NB4 (cell line): ENCODE results near the gene SPHK1.

Experiments used
- DNase-seq: peaks from one replicate; pipeline ENCODE4 v3.0.0; 2010; ENCODE audit warnings: low read depth
- H3K4me3 ChIP-seq: one replicate; pipeline ENCODE4 v1.5.1; 2011; ENCODE audit warnings: mild to moderate bottlenecking, low read depth, low read length, moderate library complexity
- MYC ChIP-seq: IDR thresholded peaks from 2 replicates; pipeline ENCODE4 v1.6.1; 2011; ENCODE audit warnings: low read depth, low read length
- POLR2A ChIP-seq: IDR thresholded peaks from 2 replicates; pipeline ENCODE4 v1.6.1; 2011; ENCODE audit warnings: mild to moderate bottlenecking; ENCODE audit not compliant: insufficient read length; ENCODE audit errors: extremely low read depth
- TF ChIP-seq, protein P1 (sequence below): IDR thresholded peaks from one replicate; pipeline ENCODE4 v1.5.1; 2012; ENCODE audit warnings: low read depth, low read length
- TF ChIP-seq, protein P2 (sequence below): IDR thresholded peaks from 2 replicates; pipeline ENCODE4 v1.6.1; 2011; ENCODE audit warnings: low read depth, low read length

The SPHK1 gene

DNA sequence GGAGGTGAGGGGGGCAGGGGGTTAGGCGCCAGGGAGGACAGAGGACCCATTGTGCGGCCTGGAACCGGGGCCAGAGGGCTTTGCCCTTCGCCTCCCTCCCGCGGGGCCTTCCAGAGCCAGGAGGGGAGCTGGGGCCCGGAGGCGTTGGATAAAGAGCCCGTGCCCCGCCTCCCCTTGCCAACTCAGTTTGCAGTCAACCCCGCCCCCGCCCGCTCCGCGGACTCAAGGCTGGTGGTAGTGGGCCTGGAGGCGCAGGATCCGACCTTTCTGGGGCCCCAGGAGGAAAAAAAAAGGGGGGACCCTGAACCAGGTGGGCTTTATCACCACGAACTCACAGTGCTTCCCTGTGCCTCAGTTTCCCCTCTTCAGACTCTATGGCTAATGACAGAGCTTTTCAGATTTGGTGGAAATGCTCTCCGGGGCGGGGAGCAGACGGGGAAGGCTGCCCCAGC, 2.0 kb upstream of the SPHK1 start:
- TF ChIP-seq, protein P1, sequence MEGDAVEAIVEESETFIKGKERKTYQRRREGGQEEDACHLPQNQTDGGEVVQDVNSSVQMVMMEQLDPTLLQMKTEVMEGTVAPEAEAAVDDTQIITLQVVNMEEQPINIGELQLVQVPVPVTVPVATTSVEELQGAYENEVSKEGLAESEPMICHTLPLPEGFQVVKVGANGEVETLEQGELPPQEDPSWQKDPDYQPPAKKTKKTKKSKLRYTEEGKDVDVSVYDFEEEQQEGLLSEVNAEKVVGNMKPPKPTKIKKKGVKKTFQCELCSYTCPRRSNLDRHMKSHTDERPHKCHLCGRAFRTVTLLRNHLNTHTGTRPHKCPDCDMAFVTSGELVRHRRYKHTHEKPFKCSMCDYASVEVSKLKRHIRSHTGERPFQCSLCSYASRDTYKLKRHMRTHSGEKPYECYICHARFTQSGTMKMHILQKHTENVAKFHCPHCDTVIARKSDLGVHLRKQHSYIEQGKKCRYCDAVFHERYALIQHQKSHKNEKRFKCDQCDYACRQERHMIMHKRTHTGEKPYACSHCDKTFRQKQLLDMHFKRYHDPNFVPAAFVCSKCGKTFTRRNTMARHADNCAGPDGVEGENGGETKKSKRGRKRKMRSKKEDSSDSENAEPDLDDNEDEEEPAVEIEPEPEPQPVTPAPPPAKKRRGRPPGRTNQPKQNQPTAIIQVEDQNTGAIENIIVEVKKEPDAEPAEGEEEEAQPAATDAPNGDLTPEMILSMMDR = no peak
- TF ChIP-seq MYC (no peak), POLR2A (no peak)
- TF ChIP-seq, protein P2, sequence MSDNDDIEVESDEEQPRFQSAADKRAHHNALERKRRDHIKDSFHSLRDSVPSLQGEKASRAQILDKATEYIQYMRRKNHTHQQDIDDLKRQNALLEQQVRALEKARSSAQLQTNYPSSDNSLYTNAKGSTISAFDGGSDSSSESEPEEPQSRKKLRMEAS = no peak
- no peak overlapping the region for H3K4me3 ChIP-seq
- DNase-seq = no peak

DNA sequence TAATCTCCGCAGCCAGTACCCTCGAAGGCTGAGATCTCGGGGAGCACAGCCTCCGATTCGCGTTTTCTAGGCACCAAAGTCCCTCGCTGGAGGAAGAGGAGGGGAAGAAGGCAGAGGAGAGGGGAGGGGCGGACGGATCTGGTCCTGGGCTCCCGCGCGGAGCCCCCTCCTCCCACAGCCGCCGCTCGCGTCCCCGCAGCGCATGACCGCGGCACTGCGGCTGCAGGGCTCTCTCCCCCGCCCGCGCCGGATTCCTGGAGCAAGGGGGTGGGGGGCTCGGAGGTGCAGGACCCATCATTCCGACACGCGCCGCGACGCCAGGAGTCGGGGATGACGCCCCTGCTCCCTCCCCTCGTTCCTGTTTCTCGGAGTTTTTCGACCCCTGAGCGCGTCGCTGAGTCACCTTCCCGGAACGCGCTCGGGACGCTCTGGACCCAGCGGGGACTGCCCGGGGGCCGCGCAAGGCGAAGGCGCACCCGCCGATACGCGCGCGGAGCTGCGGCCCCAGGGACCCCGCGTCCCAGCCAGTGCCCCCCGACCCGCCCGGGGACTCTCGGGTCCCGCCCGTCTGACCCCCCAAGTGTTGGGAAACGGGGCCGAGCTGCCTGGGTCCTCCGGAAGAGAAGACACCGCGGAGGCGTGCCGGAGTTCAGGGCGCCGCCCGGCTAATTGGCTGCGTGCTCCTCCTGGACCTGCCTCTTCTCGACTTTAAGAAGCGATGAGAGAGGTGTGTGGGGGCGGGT, 1.4 kb upstream of the SPHK1 start:
- H3K4me3 ChIP-seq = peak overlapping the region; percentile 48
- DNase-seq = peak; percentile 68
- TF ChIP-seq, protein P2 = no peak
- TF ChIP-seq POLR2A = no peak
- no peak for TF ChIP-seq MYC
- TF ChIP-seq, protein P1 = no peak

DNA sequence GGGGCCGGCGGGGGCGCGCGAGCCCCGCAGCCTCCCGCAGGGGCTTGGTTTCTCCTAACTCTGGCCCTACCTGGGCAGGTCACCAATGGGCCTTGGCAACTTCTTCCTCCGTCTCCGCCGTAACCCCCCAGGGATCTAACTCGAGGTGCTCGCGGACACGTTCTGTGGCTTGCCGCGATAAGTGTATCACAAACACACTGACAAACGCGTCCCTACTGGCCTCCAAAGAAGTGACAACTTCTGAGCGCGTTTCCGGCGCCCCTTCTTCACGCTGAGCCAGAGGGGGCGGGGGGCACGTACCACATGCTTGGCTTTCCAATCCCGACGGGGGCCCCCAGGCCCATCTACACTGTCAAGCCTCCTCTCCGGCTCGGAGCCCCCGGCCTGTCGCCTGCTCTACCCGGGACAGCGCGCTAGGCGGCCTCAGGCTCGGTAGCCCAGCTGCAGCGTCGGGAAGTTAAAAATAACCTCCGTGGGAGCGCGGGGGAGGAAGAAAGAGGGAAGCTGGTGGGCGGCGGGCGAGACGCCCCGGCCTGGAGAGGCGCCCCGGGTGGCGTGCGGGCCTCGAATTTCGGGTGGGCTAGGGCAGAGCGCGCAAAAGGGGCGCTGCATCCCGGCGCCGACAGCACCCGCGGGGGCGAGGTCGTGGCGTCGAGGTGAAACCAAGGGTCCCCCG, 725 bp upstream of the SPHK1 start:
- TF ChIP-seq, protein P2 = peak; percentile 40
- TF ChIP-seq POLR2A (no peak), MYC (peak; percentile 44; the same call in 1 of the 2 replicates)
- TF ChIP-seq, protein P1 = peak; percentile 17
- H3K4me3 ChIP-seq = peak overlapping the region; percentile 48
- peak; percentile 74 for DNase-seq

DNA sequence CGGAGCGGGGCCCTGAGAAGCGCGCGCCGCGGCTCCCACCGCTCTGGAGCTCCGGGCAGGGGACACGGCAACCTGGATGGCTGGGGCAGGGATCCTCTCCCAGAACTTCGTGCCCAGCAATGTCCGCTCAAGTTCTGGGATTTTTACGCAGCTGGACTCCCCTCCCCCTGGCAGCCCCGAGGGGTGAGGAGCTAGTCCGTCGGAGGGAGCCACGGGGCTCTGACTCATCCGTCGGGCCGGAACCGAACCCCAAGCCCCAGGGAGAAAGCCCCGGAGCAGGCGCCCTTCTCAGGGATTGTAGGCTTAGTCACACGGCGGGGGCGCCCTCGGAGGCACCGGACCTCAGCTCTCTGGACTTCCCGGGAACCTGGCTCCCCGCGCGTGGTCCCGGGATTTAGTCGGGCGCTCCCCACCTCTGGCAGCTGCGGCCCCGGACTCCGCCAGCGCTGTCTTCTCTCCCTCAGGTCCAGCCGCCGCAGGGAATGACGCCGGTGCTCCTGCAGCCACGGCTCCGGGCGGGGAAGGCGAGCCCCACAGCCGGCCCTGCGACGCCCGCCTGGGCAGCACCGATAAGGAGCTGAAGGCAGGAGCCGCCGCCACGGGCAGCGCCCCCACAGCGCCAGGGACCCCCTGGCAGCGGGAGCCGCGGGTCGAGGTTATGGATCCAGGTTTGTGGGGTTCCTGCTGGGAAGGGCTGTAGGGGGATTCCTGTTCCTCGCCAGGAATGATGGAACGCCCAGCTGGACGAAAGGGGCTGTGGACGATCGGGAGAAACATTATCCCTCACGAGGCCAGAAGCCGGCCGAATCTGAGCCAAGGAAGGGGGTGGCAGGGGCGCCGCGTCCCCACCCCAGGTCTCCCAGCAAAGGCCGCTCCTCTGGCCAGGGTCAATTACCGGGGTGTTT, 830 bp downstream of the SPHK1 start:
- peak; percentile 26 for DNase-seq
- H3K4me3 ChIP-seq = no peak overlapping the region
- TF ChIP-seq, protein P1 = no peak
- no peak for TF ChIP-seq MYC
- TF ChIP-seq, protein P2 = no peak
- TF ChIP-seq POLR2A = no peak

DNA sequence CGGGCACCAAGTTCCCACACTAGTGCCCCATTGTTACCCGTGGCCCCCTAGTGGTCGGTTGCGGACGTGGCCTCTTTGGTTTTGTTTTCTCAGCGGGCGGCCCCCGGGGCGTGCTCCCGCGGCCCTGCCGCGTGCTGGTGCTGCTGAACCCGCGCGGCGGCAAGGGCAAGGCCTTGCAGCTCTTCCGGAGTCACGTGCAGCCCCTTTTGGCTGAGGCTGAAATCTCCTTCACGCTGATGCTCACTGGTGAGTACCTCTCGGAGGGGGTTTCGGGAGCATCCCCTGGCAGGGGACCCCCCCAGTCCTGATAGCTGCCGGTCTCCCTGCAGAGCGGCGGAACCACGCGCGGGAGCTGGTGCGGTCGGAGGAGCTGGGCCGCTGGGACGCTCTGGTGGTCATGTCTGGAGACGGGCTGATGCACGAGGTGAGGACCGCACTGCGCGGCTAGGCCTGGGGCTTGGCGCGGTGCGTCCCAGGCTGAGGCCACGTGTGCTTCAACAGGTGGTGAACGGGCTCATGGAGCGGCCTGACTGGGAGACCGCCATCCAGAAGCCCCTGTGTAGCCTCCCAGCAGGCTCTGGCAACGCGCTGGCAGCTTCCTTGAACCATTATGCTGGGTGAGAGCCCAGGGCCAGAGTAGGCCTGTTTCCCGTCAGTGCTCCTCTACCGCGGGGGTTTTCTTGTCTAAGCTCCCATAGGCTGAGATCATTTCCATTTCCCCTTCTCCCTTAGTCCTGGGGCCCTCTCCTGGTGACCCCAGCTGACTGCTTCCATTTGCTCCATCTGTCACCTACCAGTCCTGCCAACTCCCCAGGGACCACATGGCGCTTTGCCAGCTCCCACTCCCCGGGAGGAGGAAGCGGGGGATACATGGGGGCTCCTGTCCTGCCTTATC, 1.7 kb downstream of the SPHK1 start:
- H3K4me3 ChIP-seq = no peak overlapping the region
- DNase-seq = peak; percentile 83
- peak; percentile 74 for TF ChIP-seq MYC
- TF ChIP-seq POLR2A = no peak
- TF ChIP-seq, protein P2 = peak; percentile 74
- TF ChIP-seq, protein P1 = peak; percentile 58
